ENCODE measurements around the gene TRIO. TPM values are rescaled to one million over a fixed set of nuclear protein-coding genes. Genes with fewer than 3 reads are reported as not detected.

The TRIO gene
- total and polyA plus RNA-seq, 4 donors: 23.8 to 243 (median 110) TPM

GRCh38 chr5:14277385-14278320 lies 134.5 kb downstream of the TRIO start:
- DNase-seq (no peak), ATAC-seq (ENCODE audit: insufficient read depth, low FRiP score) (no peak)
- no peak overlapping the region for H3K4me3 ChIP-seq
- peaks cover 0 to 30% (median 0%) of the 10 kb centered on the region in 5 donors for H3K4me1 ChIP-seq (ENCODE audit: control insufficient read depth in 5 of 5, insufficient read depth in 5 of 5, low read length in 5 of 5)
- TF ChIP-seq CTCF (IDR thresholded peaks at IDR 0.05; ENCODE audit: control extremely low read depth, extremely low read depth): no peak
- H3K27ac ChIP-seq (ENCODE audit: low read depth in 1 of 2, low read length in 1 of 2): no peak overlapping the region
- no peak overlapping the region for H3K9ac ChIP-seq (ENCODE audit: insufficient read depth in 1 of 2, low read length in 2 of 2)
- H3K36me3 ChIP-seq (ENCODE audit: control insufficient read depth in 4 of 4, insufficient read depth in 4 of 4, low read length in 4 of 4): peaks cover 0 to 11% (median 6%) of the 10 kb centered on the region in 4 donors
- 86 to 89% methylated on average over 9 of the region's 9 CpGs for WGBS, 2 donors
- H3K27me3 ChIP-seq (ENCODE audit: control insufficient read depth in 3 of 3, insufficient read depth in 3 of 3, low read length in 2 of 3): no peaks in the 10 kb centered on the region
- H3K9me3 ChIP-seq (ENCODE audit: control insufficient read depth in 4 of 4, insufficient read depth in 3 of 4, low read length in 3 of 4): no peaks in the 10 kb centered on the region

- no peak for ATAC-seq (ENCODE audit: insufficient read depth, low FRiP score)
- peaks cover 0 to 48% (median 3%) of the 10 kb centered on the region in 5 donors for H3K4me1 ChIP-seq (ENCODE audit: control insufficient read depth in 5 of 5, insufficient read depth in 5 of 5, low read length in 5 of 5)
Observed at GRCh38 chr5:14280294-14280854, 137.2 kb downstream of the TRIO start.

GRCh38 chr5:14281746-14282181 lies 138.6 kb downstream of the TRIO start:
- ATAC-seq (ENCODE audit: insufficient read depth, low FRiP score): no peak
- Histone ChIP-seq H3K9ac (ENCODE audit: insufficient read depth in 1 of 2, low read length in 2 of 2) (no peak overlapping the region), H3K27me3 (ENCODE audit: control insufficient read depth in 3 of 3, insufficient read depth in 3 of 3, low read length in 2 of 3) (no peaks in the 10 kb centered on the region), H3K36me3 (ENCODE audit: control insufficient read depth in 4 of 4, insufficient read depth in 4 of 4, low read length in 4 of 4) (peaks cover 0 to 14% (median 8%) of the 10 kb centered on the region in 4 donors), H3K27ac (ENCODE audit: low read depth in 1 of 2, low read length in 1 of 2) (no peak overlapping the region), H3K4me3 (no peak overlapping the region), H3K4me1 (ENCODE audit: control insufficient read depth in 5 of 5, insufficient read depth in 5 of 5, low read length in 5 of 5) (peaks cover 0 to 45% (median 3%) of the 10 kb centered on the region in 5 donors), H3K9me3 (ENCODE audit: control insufficient read depth in 4 of 4, insufficient read depth in 3 of 4, low read length in 3 of 4) (no peaks in the 10 kb centered on the region)
- WGBS, 2 donors: 78 to 81% methylated on average over 3 of the region's 3 CpGs
- TF ChIP-seq CTCF (IDR thresholded peaks at IDR 0.05; ENCODE audit: control extremely low read depth, extremely low read depth): no peak
- no peak for DNase-seq

More at GRCh38 chr5:14280294-14280854, 137.2 kb downstream of the TRIO start:
- TF ChIP-seq CTCF (IDR thresholded peaks at IDR 0.05; ENCODE audit: control extremely low read depth, extremely low read depth): no peak
- Histone ChIP-seq H3K36me3 (ENCODE audit: control insufficient read depth in 4 of 4, insufficient read depth in 4 of 4, low read length in 4 of 4) (peaks cover 0 to 14% (median 6%) of the 10 kb centered on the region in 4 donors), H3K4me3 (no peak overlapping the region), H3K27ac (ENCODE audit: low read depth in 1 of 2, low read length in 1 of 2) (no peak overlapping the region), H3K9ac (ENCODE audit: insufficient read depth in 1 of 2, low read length in 2 of 2) (no peak overlapping the region), H3K27me3 (ENCODE audit: control insufficient read depth in 3 of 3, insufficient read depth in 3 of 3, low read length in 2 of 3) (no peaks in the 10 kb centered on the region), H3K9me3 (ENCODE audit: control insufficient read depth in 4 of 4, insufficient read depth in 3 of 4, low read length in 3 of 4) (no peaks in the 10 kb centered on the region)
- whole genome bisulfite sequencing, 2 donors: 89 to 91% methylated on average over 11 of the region's 11 CpGs
- no peak for DNase-seq

All from lung (tissue), 12 donors.